ENCODE measurements around the gene P2RY6. TPM values are rescaled to one million over a fixed set of nuclear protein-coding genes. Genes with fewer than 3 reads are reported as not detected.
"Not testable (repeated sequence)": the region's sequence is repeated elsewhere in the genome, so short reads cannot be mapped to it uniquely, and the experiment has no call there.

P2RY6 gene, protein sequence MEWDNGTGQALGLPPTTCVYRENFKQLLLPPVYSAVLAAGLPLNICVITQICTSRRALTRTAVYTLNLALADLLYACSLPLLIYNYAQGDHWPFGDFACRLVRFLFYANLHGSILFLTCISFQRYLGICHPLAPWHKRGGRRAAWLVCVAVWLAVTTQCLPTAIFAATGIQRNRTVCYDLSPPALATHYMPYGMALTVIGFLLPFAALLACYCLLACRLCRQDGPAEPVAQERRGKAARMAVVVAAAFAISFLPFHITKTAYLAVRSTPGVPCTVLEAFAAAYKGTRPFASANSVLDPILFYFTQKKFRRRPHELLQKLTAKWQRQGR
- 1 to 10 TPM in 2 of 3 donors, under 1 TPM in 1; 0.63 to 3.3 (median 2.1) TPM for polyA plus RNA-seq

GRCh38 chr11:73271936-73272679, at the start of gene P2RY6:
Gene P2RY6 (plus strand): TSS chr11:73272338. CDS start chr11:73296519, 24,181 bp downstream.
- no peak within 1 kb of the TSS for H3K27ac ChIP-seq (ENCODE audit: low read depth, low read length)
- WGBS, 3 donors, result 75 to 87% (median 77%) methylated on average over 16 to 17 of the region's 17 CpGs

- 61 to 78% (median 64%) methylated on average over 10 of the region's 10 CpGs for WGBS, 3 donors
- H3K27ac ChIP-seq (ENCODE audit: low read depth, low read length), result no peak overlapping the region
These were observed 48.0 kb upstream of the P2RY6 start for GRCh38 chr11:73223998-73224730.

GRCh38 chr11:73225001-73225686, 47.0 kb upstream of the P2RY6 start:
- no peak overlapping the region for H3K27ac ChIP-seq (ENCODE audit: low read depth, low read length)
- WGBS, 3 donors, result 61 to 75% (median 70%) methylated on average over 3 of the region's 3 CpGs

GRCh38 chr11:73225851-73226250, 46.3 kb upstream of the P2RY6 start:
- no peak overlapping the region for H3K27ac ChIP-seq (ENCODE audit: low read depth, low read length)
- 90 to 95% (median 92%) methylated on average over 7 of the region's 7 CpGs for WGBS, 3 donors

GRCh38 chr11:73226297-73227006, 45.7 kb upstream of the P2RY6 start:
- WGBS, 3 donors, result 75 to 84% (median 80%) methylated on average over 8 of the region's 8 CpGs
- H3K27ac ChIP-seq (ENCODE audit: low read depth, low read length), result no peak overlapping the region

DNA sequence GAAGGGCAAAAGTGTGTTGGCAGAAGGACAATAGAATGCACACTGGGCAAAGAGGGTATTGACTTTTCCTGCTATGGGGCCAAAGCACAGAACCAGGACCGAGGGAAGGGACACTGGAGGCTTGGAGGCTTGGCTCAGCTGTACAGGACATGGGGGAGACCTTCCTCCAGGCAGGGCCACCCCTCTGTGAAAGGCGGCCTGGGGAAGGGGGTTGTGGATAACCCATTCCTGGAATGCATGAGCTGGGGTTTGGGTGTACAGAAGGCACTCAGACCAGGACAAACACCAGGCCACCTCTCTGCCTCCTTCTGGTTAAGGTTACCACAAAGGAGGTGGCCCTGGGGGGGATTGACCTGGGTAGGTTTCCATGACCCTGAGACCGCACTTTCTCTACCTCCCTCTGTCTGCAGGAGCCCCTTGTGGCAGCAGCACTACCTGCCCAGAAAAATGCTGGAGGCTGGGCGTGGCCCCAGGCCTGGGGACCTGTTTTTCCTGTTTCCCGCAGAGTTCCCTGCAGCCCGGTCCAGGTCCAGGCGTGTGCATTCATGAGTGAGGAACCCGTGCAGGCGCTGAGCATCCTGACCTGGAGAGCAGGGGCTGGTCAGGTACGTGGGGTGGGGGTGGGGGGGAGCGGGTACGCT, 44.4 kb upstream of the P2RY6 start:
- 36 to 82% (median 72%) methylated on average over 12 of the region's 12 CpGs for WGBS, 3 donors
- no peak overlapping the region for H3K27ac ChIP-seq (ENCODE audit: low read depth, low read length)

DNA sequence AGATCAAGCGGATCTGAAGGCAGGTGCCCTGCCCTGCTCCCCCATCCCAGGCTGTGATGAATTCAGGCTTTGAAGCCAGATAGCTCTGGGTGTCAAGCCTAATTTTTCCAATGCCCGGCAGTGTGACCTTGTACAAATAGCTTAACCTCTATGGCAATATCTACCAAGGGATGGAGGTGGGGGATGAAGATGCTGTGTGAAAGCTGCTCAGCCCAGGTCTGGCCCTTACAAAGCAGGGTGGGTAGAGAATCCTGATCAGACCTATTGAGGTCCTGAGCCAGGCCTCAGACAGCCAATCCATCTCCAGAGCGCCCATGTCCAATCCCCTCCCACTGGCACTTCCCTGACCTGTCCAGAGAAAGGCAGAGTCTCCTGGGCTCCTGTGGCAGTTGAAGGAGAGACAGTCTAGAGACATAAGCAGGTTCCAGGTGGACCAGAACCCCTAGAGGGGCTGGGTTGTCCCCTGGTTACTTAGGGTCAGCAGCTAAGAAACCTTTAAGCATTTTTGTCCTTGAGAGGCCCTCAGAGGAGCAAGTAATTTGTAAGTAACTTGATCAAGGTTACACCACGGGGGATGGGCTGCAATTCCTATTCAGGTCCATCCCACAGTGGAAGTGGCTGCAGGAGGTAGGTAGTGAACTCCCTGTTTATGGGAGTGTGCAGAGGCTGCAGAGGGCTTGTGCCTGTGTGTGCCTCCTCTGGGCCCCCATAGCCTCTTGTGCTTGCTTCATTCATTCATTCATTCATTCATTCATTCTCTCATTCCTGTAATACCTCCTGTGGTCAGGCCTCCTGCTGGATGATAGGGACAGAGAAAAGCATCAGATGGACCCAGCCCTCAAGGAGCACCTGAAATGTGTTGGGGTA, 43.6 kb upstream of the P2RY6 start:
- WGBS, 3 donors, result 46 to 87% (median 83%) methylated on average over 4 of the region's 4 CpGs
- no peak overlapping the region for H3K27ac ChIP-seq (ENCODE audit: low read depth, low read length)

- H3K27ac ChIP-seq (ENCODE audit: low read depth, low read length), result no peak overlapping the region
- 64 to 68% (median 64%) methylated on average over 11 of the region's 11 CpGs for WGBS, 3 donors
These were observed 42.7 kb upstream of the P2RY6 start for GRCh38 chr11:73229321-73229895.

- H3K27ac ChIP-seq (ENCODE audit: low read depth, low read length), result no peak overlapping the region
- WGBS, 3 donors, result 74 to 79% (median 77%) methylated on average over 16 of the region's 16 CpGs
These were observed 42.0 kb upstream of the P2RY6 start for GRCh38 chr11:73229896-73230875.

- WGBS, 3 donors, result 96 to 98% (median 97%) methylated on average over 7 of the region's 7 CpGs
- no peak overlapping the region for H3K27ac ChIP-seq (ENCODE audit: low read depth, low read length)
These were observed 41.2 kb upstream of the P2RY6 start for GRCh38 chr11:73230931-73231330.

- 94 to 97% (median 95%) methylated on average over 7 of the region's 7 CpGs for WGBS, 3 donors
These were observed 39.7 kb upstream of the P2RY6 start for GRCh38 chr11:73232487-73232886.

DNA sequence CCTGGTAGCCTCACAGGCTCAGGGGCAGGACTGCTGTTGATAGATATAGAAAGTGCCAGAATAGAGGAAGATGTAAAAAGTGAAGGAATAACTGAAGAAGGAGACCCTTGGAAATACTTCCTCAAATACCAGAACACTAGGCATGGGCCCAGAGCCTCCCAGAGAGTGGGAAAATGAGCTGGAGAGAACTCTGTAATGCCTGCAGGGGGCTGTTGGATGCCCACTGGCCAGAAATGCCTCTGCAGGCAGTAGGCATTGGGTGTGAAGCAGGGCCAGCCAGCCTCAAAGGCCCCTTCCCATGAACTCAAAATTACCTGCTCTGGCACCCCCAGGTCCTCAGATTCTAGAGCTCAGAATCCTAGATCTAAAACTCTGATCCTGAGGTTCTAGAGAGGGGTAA, 38.9 kb upstream of the P2RY6 start:
- no peak overlapping the region for H3K27ac ChIP-seq (ENCODE audit: low read depth, low read length)

More at GRCh38 chr11:73232487-73232886, 39.7 kb upstream of the P2RY6 start:
- not testable (repeated sequence) for H3K27ac ChIP-seq (ENCODE audit: low read depth, low read length)

DNA sequence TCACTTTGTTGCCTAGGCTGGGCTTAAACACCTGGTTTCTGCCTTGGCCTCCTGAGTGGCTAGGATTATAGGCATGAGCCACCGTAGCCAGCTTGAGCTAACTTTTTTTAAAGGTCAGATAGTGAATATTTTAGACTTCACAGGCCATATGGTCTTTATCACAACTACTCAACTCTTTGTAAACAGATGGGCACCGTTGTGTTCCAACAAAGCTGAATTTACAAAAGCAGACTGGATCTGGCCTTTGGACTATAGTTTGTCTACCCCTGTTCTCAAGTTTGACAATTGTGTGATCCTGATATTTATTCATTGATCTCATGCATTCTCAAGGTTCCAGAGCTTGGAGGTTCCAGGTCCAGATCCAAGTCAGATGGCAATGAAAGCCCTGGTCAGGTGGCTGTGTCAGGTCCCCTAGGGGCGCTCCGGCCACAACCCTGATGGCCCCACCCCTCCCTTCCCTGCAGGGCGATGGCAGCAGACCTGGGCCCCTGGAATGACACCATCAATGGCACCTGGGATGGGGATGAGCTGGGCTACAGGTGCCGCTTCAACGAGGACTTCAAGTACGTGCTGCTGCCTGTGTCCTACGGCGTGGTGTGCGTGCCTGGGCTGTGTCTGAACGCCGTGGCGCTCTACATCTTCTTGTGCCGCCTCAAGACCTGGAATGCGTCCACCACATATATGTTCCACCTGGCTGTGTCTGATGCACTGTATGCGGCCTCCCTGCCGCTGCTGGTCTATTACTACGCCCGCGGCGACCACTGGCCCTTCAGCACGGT, 38.3 kb upstream of the P2RY6 start:
- 89 to 93% (median 92%) methylated on average over 23 of the region's 23 CpGs for WGBS, 3 donors
- no peak overlapping the region for H3K27ac ChIP-seq (ENCODE audit: low read depth, low read length)

- WGBS, 3 donors, result 94 to 96% (median 94%) methylated on average over 56 of the region's 56 CpGs
- H3K27ac ChIP-seq (ENCODE audit: low read depth, low read length), result no peak overlapping the region
These were observed 37.5 kb upstream of the P2RY6 start for GRCh38 chr11:73234471-73235181.

Data from adipose tissue (tissue), 3 donors.